ENCODE results near the gene NBPF1.
"Not testable (repeated sequence)": the region's sequence is repeated elsewhere in the genome, so short reads cannot be mapped to it uniquely, and the experiment has no call there.

The NBPF1 gene

GRCh38 chr1:16636551-16637195 is 23.3 kb upstream of the NBPF1 start:
- peak; percentile 6 for DNase-seq
- not testable (repeated sequence) for H3K4me3 Mint-ChIP-seq; H3K9me3 Mint-ChIP-seq; H3K4me1 Mint-ChIP-seq; H3K27me3 Mint-ChIP-seq (ENCODE audit: low read depth, poor library complexity); H3K27ac Mint-ChIP-seq
- H3K36me3 Mint-ChIP-seq (ENCODE audit: low read depth) = peaks cover 23% of the 10 kb centered on the region

GRCh38 chr1:16635959-16636358 is 22.6 kb upstream of the NBPF1 start:
- not testable (repeated sequence) for H3K27me3 Mint-ChIP-seq (ENCODE audit: low read depth, poor library complexity); H3K4me1 Mint-ChIP-seq; H3K9me3 Mint-ChIP-seq; H3K4me3 Mint-ChIP-seq; H3K27ac Mint-ChIP-seq
- peak; percentile 2 for DNase-seq
- peaks cover 30% of the 10 kb centered on the region for H3K36me3 Mint-ChIP-seq (ENCODE audit: low read depth)

- H3K9me3 Mint-ChIP-seq; H3K27me3 Mint-ChIP-seq (ENCODE audit: low read depth, poor library complexity); H3K4me3 Mint-ChIP-seq; H3K27ac Mint-ChIP-seq; H3K4me1 Mint-ChIP-seq: not testable (repeated sequence)
- peaks cover 49% of the 10 kb centered on the region for H3K36me3 Mint-ChIP-seq (ENCODE audit: low read depth)
- DNase-seq = peak; percentile 4
These were observed 20.3 kb upstream of the NBPF1 start for GRCh38 chr1:16633540-16634282.

- not testable (repeated sequence) for DNase-seq; H3K27me3 Mint-ChIP-seq (ENCODE audit: low read depth, poor library complexity); H3K9me3 Mint-ChIP-seq; H3K4me3 Mint-ChIP-seq; H3K4me1 Mint-ChIP-seq
- peaks cover 61% of the 10 kb centered on the region for H3K36me3 Mint-ChIP-seq (ENCODE audit: low read depth)
- peak overlapping the region; percentile 10 for H3K27ac Mint-ChIP-seq
These were observed 18.9 kb upstream of the NBPF1 start for GRCh38 chr1:16632044-16632850.

GRCh38 chr1:16631248-16632043 is 18.1 kb upstream of the NBPF1 start:
- peaks cover 1% of the 10 kb centered on the region for H3K4me1 Mint-ChIP-seq
- peaks cover 65% of the 10 kb centered on the region for H3K36me3 Mint-ChIP-seq (ENCODE audit: low read depth)
- peak; percentile 10 for DNase-seq

GRCh38 chr1:16630661-16631247 is 17.4 kb upstream of the NBPF1 start:
- DNase-seq = peak; percentile 19
- H3K9me3 Mint-ChIP-seq = no peaks in the 10 kb centered on the region

More at GRCh38 chr1:16631248-16632043, 18.1 kb upstream of the NBPF1 start:
- Mint-ChIP-seq H3K9me3 (no peaks in the 10 kb centered on the region), H3K27me3 (ENCODE audit: low read depth, poor library complexity) (peaks cover 4% of the 10 kb centered on the region), H3K4me3 (no peak overlapping the region), H3K27ac (no peak overlapping the region)
- no peak for TF ChIP-seq CTCF (IDR thresholded peaks at IDR 0.05)

GRCh38 chr1:16629916-16630530 is 16.7 kb upstream of the NBPF1 start:
- H3K4me3 Mint-ChIP-seq; H3K9me3 Mint-ChIP-seq; H3K4me1 Mint-ChIP-seq; H3K27me3 Mint-ChIP-seq (ENCODE audit: low read depth, poor library complexity): not testable (repeated sequence)
- Mint-ChIP-seq H3K27ac (peak overlapping the region; percentile 50), H3K36me3 (ENCODE audit: low read depth) (peaks cover 76% of the 10 kb centered on the region)
- DNase-seq = peak; percentile 23

More at GRCh38 chr1:16630661-16631247, 17.4 kb upstream of the NBPF1 start:
- Mint-ChIP-seq H3K27ac (peak overlapping the region; percentile 50), H3K4me3 (no peak overlapping the region), H3K36me3 (ENCODE audit: low read depth) (peaks cover 72% of the 10 kb centered on the region), H3K4me1 (peaks cover 8% of the 10 kb centered on the region), H3K27me3 (ENCODE audit: low read depth, poor library complexity) (peaks cover 4% of the 10 kb centered on the region)
- TF ChIP-seq CTCF (IDR thresholded peaks at IDR 0.05) = no peak
